ENCODE measurements around the gene KCNG1.

KCNG1 gene

DNA sequence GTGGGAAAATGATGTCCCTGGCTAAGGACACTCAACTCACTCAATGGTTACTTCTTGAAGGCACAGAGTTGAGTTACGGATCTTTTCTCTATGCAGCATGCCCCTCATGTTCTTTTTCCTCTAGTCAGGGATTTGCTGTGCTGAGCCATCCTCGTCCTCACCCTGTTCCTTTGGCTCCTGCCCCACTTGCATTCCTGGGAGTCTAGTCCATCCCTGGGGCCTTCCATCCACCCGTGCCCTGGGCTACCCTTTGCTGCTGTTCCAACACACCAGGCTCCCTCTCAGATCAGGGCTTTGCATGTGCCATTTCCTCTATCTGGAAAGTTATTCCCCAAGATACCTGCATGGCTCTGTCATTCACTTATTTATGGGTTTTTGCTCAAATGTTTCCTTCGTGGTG lies 13.3 kb upstream of the KCNG1 start:
- no peak for DNase-seq (ENCODE audit: low read depth, low spot score)

- DNase-seq (ENCODE audit: low read depth, low spot score) = no peak
These were observed 12.2 kb upstream of the KCNG1 start for GRCh38 chr20:51034988-51035656.

- DNase-seq (ENCODE audit: low read depth, low spot score) = no peak
These were observed 11.6 kb upstream of the KCNG1 start for GRCh38 chr20:51034476-51034875.

DNA sequence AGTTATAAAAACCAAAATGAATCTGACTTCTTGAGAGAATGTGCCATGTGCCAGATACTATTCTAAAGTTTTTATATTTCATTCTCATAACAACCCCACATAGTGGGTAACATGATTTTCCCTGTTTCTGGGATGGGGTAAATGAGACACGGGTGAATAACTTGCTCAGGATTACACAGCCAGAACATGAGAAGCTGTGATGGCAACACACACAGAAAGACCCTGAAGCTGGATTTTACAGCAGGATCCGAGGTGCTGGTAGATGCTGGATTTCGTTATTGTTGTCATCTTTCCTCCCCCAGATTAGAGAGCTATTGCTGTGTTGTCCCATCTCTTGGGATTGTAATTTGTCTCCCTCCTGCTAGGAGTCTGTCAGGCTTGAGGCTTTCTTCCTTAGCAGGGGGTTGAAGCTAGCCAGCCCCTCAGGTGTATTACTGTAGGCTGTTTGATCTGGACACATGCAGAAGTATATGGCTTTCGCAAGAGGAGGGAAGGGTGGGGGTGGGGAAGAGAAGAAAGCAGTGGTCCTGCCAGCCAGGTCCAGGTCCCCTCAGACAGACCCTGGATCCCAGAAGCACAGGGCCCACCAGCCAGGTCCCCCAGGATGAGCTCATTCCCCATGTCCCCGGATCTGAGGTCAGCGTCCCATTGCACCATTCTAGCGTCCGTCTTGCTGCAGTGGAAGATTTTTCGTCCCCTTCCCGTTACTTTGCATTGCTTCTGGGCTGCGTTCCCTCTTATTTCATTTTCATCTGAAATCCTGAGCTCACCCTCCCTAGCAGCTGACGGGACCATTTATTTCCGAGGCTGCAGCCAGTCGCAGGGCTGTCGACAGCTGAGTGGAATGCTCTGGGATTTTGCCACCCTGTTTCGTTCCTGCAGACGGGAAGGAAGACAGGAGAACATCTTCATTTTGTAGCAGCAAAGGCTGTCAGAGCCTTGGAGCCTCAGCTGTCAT lies 7.3 kb upstream of the KCNG1 start:
- no peak for DNase-seq (ENCODE audit: low read depth, low spot score)

GRCh38 chr20:51029556-51029955 lies 6.6 kb upstream of the KCNG1 start:
- DNase-seq (ENCODE audit: low read depth, low spot score) = no peak

DNA sequence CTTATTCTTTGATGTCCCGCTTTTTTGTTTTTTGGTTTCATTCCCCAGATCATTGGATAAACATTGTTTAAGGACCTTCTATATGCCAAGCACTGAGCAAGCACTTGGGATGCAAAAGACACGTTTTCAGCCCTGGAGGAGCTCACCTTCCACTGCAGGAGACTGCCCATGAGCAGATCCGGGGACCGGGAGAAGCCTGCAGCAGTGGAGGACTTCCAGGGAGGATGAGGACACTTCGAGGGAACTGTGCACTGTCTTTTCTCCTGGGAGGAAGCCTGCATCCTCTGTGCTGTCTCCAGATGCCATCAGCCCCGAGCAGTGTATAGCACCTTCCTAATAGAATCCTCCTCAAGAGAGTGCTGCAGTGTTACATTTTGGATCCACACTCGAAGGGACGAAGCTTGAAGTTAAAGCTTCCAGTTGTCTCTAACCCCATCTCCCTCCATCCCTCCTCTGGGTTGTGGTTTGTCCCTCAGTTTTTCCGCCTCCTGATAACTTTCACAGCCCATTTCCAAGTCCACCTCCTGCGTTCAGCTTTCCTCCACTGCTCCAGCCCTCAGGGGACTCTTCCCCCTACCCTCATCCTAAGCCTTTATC lies 5.8 kb upstream of the KCNG1 start:
- no peak for DNase-seq (ENCODE audit: low read depth, low spot score)

DNA sequence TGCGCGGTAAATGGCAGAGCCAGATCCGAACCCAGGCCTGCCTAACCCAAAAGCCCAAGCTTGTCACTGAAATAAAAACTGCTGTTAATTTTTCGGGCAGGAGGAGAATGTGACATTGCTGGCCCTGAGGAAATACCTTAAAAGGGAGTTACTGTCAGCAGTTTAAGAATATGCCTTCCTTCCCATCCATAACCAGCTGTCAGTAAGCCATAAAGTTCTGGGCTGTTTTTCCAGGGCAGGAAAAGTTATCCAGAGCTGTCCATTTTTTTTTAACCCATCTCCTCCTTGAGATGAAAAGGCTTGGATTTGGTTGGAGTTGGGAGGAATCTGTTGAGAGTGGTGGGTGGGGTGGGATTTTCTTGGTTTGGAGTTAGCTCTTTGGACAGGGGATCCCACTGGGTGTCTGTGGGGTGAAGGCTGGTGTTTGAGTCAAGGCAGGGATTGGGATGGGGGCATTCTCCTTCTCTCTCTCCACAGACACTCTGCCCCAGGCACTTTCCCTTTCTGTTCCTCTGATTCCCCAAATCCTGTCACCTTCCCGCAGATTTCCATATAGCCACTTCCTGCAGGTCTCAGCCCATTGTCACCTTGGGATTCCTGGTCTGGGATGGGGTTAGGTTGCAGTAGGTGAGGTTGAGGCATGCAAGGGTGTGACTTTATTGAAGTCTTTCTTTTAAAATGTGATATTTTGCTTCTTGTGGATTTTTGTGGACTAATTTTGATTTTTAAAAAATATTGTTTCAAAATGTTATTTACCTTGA lies 4.3 kb upstream of the KCNG1 start:
- no peak for DNase-seq (ENCODE audit: low read depth, low spot score)

DNA sequence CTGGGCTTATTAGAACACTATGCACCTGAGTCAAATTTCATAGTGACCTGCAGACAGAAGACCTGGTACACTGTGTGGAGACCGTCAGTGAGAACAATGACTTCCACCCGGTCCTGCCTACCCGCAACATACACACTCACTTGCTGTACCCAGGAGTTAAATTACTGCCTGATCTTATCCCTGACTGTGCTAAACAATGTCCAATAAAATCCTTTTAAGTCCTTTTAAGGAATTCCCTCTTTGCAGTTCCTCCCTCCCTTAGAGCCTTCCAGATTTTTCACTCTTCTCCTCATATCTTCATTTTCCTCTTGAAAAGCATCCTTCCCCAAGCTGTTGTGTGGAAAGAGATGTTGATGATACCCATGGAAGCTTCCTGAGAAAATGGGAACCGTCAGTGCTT lies 3.4 kb upstream of the KCNG1 start:
- DNase-seq (ENCODE audit: low read depth, low spot score) = no peak

DNA sequence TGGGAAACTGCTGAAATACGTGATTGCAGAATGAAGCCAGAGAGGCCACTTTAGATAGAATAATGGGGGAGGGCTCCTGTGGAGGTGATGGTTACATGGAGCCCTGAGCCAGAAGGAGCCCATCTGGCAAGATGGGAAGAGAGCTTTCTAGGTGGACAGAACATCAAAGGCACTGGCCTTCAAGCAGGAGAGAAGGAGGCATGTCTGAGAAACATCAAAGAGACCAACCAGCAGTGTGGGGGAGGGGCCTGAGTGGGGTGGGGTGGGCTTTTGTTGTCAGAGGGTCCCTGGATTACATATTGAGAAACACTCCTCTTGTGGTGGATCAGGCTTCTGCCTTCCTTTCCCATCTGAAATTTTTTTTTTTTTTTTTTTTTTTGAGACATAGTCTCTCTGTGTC lies 1.9 kb upstream of the KCNG1 start:
- DNase-seq (ENCODE audit: low read depth, low spot score) = no peak

GRCh38 chr20:51023617-51024155 lies 779 bp upstream of the KCNG1 start:
- DNase-seq (ENCODE audit: low read depth, low spot score) = no peak

GRCh38 chr20:51022227-51022802 lies 592 bp downstream of the KCNG1 start:
- DNase-seq (ENCODE audit: low read depth, low spot score) = no peak

- no peak for DNase-seq (ENCODE audit: low read depth, low spot score)
These were observed 1.6 kb downstream of the KCNG1 start for GRCh38 chr20:51021067-51022025.

- DNase-seq (ENCODE audit: low read depth, low spot score) = no peak
These were observed 2.2 kb downstream of the KCNG1 start for GRCh38 chr20:51020657-51021056.

- DNase-seq (ENCODE audit: low read depth, low spot score) = no peak
These were observed 3.0 kb downstream of the KCNG1 start for GRCh38 chr20:51019656-51020592.

DNA sequence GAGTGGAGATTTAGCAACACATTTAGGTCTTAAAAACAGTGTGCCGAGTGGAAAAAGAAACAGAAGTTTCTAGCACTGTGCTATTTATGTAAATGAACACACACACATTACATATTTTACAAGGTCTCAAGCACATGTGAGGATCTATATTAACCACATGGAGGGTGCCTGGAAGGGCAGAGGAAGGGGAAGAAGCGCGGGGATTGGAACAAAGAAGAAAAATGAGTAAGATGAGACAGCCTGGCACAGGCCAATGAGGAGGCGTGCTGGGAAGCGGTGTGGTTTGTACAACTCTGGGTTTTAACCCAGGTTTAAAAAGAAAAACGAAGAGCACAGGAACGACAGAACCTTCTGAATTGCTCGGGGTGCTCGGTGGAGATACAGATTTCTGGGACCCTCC lies 5.7 kb downstream of the KCNG1 start:
- no peak for DNase-seq (ENCODE audit: low read depth, low spot score)

- no peak for DNase-seq (ENCODE audit: low read depth, low spot score)
These were observed 6.4 kb downstream of the KCNG1 start for GRCh38 chr20:51016521-51016920.

DNA sequence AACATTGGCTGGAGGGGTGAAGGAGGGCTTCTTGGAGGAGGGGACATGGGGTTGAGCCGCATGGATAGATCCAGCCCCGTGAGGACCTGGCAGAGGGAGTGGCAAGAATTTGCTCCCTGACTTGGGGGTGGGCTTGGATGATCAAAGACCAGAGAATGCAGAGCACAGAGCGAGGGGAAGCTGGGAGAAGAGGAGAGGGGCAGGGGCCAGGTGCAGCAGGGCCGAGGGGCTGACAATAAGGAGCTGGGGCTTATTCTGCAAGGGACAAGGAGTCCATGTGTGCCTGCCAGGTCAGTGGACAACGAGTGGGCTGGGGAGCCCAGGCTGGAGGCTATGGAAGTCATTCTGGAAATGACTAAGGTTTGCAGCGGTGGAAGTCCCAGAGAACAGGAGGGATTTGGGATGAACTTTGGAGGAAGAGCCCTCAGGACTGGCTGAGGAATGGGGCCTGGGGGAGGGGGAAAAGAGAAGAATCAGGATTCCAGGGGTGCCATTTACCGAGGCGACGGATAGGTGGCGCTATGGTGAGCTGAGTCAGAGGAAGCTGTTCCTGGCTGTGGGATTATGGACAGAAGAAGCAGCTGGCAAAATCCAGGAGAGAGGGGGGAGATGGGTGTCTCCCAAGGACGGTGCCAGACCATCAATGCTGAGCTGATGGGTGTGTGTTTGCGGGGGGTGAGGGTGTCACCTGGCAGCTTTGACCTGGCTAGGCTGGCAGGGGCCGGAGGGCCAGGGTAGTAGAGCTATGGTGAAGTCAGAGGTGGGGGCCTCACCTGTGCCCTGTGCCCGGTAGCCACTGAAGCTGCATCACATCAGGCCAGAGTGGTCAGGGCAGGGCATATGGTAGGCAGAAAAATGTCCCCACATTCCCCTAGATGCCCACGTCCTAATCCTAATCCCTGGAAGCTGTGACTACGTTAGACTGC lies 7.8 kb downstream of the KCNG1 start:
- DNase-seq (ENCODE audit: low read depth, low spot score) = no peak
